Fibroblast of villous mesenchyme (primary cell): ENCODE measurements around the gene IPO11. TPM values are rescaled to one million over a fixed set of nuclear protein-coding genes. Genes with fewer than 3 reads are reported as not detected.

Experiments used
- DNase-seq: peaks from one replicate; pipeline ENCODE4 v3.0.0-alpha.2; 2010; ENCODE audit warnings: low read depth
- H3K4me3 ChIP-seq: 2 replicates; pipeline ENCODE4 v1.5.1; 2011; ENCODE audit warnings: low read depth, mild to moderate bottlenecking, low read length
- total RNA-seq: library from RNA; depleted of rRNA; stranded (reverse); fragments of >200 nt; gene quantifications from 2 replicates; pipeline ENCODE4 v1.2.3, GENCODE V29; 2012
- TF ChIP-seq, protein P1 (sequence below): IDR thresholded peaks from 2 replicates; pipeline ENCODE4 v1.5.1; 2012; ENCODE audit warnings: low read depth, mild to moderate bottlenecking, low read length; ENCODE audit not compliant: insufficient read depth

IPO11 gene
- total RNA-seq, 1 donor = 34.5 TPM

DNA sequence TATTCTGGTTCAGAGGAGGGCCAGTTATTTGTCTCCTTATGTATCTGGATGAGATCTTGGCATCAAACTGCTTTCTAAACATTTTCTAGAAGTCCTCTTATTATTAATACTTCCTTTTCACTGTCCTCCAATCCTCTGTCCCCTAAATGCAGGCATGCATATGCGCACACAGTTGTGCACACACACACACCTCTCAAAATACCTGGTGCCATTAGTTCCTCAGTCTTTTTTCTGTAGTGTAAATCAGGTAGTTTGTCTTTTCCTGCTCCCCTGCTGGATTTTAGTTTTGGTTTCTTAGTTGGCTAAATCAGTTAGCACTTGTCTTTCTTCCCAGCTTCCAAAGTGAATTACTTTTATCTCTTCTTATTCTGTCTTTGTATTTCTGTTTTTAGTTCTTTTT, 110.2 kb downstream of the IPO11 start:
- no peak for DNase-seq
- TF ChIP-seq, protein P1, sequence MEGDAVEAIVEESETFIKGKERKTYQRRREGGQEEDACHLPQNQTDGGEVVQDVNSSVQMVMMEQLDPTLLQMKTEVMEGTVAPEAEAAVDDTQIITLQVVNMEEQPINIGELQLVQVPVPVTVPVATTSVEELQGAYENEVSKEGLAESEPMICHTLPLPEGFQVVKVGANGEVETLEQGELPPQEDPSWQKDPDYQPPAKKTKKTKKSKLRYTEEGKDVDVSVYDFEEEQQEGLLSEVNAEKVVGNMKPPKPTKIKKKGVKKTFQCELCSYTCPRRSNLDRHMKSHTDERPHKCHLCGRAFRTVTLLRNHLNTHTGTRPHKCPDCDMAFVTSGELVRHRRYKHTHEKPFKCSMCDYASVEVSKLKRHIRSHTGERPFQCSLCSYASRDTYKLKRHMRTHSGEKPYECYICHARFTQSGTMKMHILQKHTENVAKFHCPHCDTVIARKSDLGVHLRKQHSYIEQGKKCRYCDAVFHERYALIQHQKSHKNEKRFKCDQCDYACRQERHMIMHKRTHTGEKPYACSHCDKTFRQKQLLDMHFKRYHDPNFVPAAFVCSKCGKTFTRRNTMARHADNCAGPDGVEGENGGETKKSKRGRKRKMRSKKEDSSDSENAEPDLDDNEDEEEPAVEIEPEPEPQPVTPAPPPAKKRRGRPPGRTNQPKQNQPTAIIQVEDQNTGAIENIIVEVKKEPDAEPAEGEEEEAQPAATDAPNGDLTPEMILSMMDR = no peak
- H3K4me3 ChIP-seq = no peak overlapping the region

DNA sequence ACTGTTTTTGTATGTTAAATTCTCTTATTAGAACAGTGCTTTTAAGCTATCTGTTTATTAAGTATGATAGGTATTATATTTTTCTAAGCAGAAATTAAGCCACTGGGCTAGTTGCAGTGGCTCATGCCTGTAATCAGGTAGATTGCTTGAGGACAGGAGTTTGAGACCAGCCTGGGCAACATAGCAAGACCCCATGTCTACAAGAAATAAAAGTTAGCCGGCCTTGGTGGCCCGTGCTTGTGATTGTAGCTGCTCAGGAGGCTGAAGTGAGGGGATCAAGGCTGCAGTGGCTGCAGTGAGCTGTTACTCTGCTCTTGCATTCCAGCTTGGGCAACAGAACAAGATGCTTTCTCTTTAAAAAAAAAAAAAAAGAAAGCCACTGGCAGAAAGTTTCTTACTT, 121.0 kb downstream of the IPO11 start:
- TF ChIP-seq, protein P1 = no peak
- no peak for DNase-seq
- H3K4me3 ChIP-seq = no peak overlapping the region

DNA sequence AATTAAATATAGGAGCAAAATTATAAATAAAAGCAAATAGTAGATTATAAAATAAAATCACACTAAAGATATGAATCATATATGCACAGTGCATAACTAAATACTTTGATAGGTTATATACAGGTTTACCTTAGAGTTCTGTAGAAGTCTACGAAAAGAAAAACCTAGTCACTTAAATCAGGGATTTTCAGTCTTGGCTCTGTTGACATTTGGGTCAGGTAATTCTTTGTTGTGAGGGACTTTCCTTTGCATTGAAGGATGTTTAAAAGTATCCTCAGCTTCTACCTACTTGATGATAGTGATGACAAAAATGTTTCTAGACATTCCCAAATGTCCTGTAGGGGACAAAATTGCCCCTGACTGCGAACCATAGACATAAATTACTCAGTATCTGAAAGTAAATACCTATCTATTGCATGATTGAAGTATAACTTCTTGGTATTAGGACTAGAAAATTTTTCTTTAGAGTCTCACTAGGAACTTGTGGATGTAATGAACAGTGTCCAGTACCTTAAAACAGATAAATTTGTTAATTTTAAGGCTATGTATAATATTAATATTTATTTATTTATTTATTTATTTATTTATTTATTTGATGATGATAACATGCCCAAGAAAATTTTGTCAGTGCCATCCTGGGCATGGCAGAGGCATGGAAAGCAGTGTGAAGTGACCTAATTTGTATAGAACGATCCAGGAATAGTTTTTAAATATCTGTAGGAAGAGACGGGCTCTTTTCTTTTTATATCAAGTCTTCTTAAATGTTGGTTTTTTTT, 122.1 kb downstream of the IPO11 start:
- no peak overlapping the region for H3K4me3 ChIP-seq
- TF ChIP-seq, protein P1 = no peak
- DNase-seq = no peak

DNA sequence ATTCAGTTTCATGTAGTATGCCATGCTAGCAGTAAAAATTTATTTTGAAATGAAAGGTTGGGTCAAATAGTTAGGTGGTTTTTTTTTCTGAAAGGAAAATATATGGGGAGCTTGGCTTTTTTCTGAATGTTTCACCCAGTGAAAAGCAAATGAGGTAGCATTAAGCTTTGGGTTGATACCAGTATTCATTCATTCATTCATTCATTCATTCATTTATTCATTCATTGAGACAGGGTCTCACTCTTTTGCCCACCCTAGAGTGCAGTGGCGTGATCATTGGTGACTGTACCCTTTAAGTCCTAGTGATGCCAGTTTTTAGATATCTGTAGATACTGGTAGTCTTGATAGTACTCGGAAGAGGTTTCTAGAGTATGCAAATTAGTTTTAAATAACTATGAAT, 123.7 kb downstream of the IPO11 start:
- H3K4me3 ChIP-seq = no peak overlapping the region
- DNase-seq = no peak
- TF ChIP-seq, protein P1 = no peak

DNA sequence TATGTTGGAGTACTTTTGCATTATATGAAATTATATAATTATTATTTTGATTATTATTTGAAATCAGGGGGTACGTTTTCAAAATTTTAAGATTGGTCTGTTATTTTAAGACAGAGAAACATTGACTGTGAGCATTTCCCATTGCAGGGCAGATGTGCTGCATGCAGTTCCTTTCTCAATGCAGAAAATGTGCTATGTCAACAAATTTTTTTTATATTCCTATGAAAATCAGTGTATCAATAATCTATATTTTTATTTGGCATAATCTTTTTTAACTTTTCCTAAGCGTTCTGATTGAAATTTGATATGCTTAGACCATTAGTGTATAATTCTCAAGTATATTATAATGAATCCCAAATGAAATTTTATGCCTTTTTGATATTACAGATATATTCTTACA, 124.2 kb downstream of the IPO11 start:
- H3K4me3 ChIP-seq = no peak overlapping the region
- no peak for DNase-seq
- TF ChIP-seq, protein P1 = no peak

DNA sequence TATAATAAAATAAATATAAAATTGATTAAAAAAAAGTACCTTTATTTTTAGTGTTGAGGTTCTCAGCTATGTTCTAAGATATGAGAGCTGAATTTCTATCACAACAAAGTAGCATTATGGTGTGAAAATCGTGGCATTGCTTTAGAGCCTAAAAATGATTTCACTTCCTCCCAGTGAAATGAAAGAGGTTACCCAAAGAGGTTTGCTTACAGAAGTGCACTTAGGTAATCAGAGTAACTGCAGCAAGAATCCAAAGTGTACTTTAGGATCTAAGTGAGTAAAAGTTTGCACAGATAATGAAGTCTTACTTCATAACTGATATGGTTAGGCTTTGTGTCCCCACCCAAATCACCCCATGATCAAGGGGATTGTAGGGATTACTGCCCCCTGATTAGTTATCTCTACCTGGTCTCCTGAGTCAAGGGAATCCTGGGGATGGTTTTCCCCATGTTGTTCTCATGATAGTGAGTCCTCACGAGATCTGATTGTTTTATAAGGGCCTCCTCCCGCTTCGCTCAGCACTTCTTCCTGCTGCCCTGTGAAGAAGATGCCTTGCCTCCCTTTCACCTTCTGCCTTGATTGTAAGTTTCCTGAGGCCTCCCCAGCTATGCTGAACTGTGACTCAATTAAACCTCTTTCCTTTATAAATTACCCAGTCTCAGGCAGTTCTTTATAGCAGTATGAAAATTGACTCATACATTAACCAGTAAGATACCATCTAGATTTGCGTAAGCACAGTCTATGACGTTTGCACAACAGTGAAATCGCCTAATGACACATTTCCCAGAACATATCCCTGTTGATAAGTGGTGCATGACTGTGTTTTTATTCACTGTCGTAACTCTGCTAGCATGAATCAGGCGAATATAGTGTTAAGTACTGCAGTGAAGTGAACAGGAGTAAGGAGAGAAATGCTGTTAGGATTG, 125.7 kb downstream of the IPO11 start:
- DNase-seq = peak; percentile 91
- H3K4me3 ChIP-seq = no peak overlapping the region
- TF ChIP-seq, protein P1 = no peak
